Measurements from ENCODE around the gene XRCC6. TPM values are rescaled to one million over a fixed set of nuclear protein-coding genes. Genes with fewer than 3 reads are reported as not detected.
"Not testable (repeated sequence)": the region's sequence is repeated elsewhere in the genome, so short reads cannot be mapped to it uniquely, and the experiment has no call there.

Gene XRCC6
- polyA plus RNA-seq, 4 donors = 138 to 248 (median 166) TPM

GRCh38 chr22:41683052-41683451 lies 62.0 kb downstream of the XRCC6 start:
- peak overlapping the region in 2 of 3 donors; percentile 59 to 88 for H3K27ac ChIP-seq (ENCODE audit: low read depth in 1 of 3, low read length in 2 of 3)
- 86 to 95% (median 91%) methylated on average over 9 of the region's 9 CpGs for WGBS, 3 donors
- peak overlapping the region in 1 of 3 donors; percentile 55 for H3K4me3 ChIP-seq (ENCODE audit: low read depth in 1 of 3, low read length in 3 of 3)

DNA sequence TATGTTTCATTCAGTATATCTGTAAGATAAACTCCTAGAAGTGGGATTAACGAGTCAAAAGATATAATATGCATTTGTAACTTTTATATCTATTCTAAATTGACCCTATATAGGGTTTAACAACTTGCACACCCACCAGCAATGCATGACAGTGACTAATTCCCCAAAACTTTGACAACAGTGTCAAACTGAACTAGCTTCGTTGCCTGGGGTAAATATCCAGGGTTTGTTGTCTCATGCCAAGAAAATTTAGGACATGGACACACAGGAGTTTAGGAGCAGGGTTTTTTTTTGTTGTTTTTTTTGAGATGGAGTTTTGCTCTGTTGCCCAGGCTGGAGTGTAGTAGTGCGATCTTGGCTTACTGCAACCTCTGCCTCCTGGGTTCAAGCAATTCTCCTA lies 62.5 kb downstream of the XRCC6 start:
- H3K27ac ChIP-seq (ENCODE audit: low read depth in 1 of 3, low read length in 2 of 3) = no peak overlapping the region
- H3K4me3 ChIP-seq (ENCODE audit: low read depth in 1 of 3, low read length in 3 of 3) = no peak overlapping the region
- H3K27me3 ChIP-seq (ENCODE audit: control insufficient read depth in 3 of 3, insufficient read depth in 3 of 3, low read length in 3 of 3) = no peaks in the 10 kb centered on the region
- H3K9me3 ChIP-seq (ENCODE audit: control insufficient read depth in 2 of 2, insufficient read depth in 1 of 2, low read depth in 1 of 2, low read length in 1 of 2) = no peaks in the 10 kb centered on the region
- WGBS, 3 donors = 74 to 82% (median 80%) methylated on average over 3 of the region's 3 CpGs
- peaks cover 2 to 18% (median 6%) of the 10 kb centered on the region in 3 donors for H3K36me3 ChIP-seq (ENCODE audit: control insufficient read depth in 3 of 3, insufficient read depth in 2 of 3, low read depth in 1 of 3, low read length in 3 of 3)
- no peak for FAIRE-seq
- H3K4me1 ChIP-seq (ENCODE audit: control insufficient read depth in 3 of 3, insufficient read depth in 2 of 3, low read depth in 1 of 3, low read length in 2 of 3) = peaks cover 0 to 4% (median 4%) of the 10 kb centered on the region in 3 donors
- no peak for DNase-seq

More at GRCh38 chr22:41683052-41683451, 62.0 kb downstream of the XRCC6 start:
- Histone ChIP-seq H3K27me3 (ENCODE audit: control insufficient read depth in 3 of 3, insufficient read depth in 3 of 3, low read length in 3 of 3) (no peaks in the 10 kb centered on the region), H3K36me3 (ENCODE audit: control insufficient read depth in 3 of 3, insufficient read depth in 2 of 3, low read depth in 1 of 3, low read length in 3 of 3) (peaks cover 6 to 21% (median 7%) of the 10 kb centered on the region in 3 donors), H3K9me3 (ENCODE audit: control insufficient read depth in 2 of 2, insufficient read depth in 1 of 2, low read depth in 1 of 2, low read length in 1 of 2) (no peaks in the 10 kb centered on the region), H3K4me1 (ENCODE audit: control insufficient read depth in 3 of 3, insufficient read depth in 2 of 3, low read depth in 1 of 3, low read length in 2 of 3) (peaks cover 0 to 4% (median 4%) of the 10 kb centered on the region in 3 donors)
- FAIRE-seq (no peak), DNase-seq (no peak)

- Histone ChIP-seq H3K4me3 (ENCODE audit: low read depth in 1 of 3, low read length in 3 of 3) (no peak overlapping the region), H3K36me3 (ENCODE audit: control insufficient read depth in 3 of 3, insufficient read depth in 2 of 3, low read depth in 1 of 3, low read length in 3 of 3) (peaks cover 0 to 12% (median 6%) of the 10 kb centered on the region in 3 donors), H3K27ac (ENCODE audit: low read depth in 1 of 3, low read length in 2 of 3) (no peak overlapping the region), H3K27me3 (ENCODE audit: control insufficient read depth in 3 of 3, insufficient read depth in 3 of 3, low read length in 3 of 3) (no peaks in the 10 kb centered on the region), H3K9me3 (ENCODE audit: control insufficient read depth in 2 of 2, insufficient read depth in 1 of 2, low read depth in 1 of 2, low read length in 1 of 2) (no peaks in the 10 kb centered on the region), H3K4me1 (ENCODE audit: control insufficient read depth in 3 of 3, insufficient read depth in 2 of 3, low read depth in 1 of 3, low read length in 2 of 3) (peaks cover 0 to 4% (median 4%) of the 10 kb centered on the region in 3 donors)
- WGBS, 3 donors = 83 to 95% (median 86%) methylated on average over 4 of the region's 4 CpGs
- FAIRE-seq (no peak), DNase-seq (no peak)
These were observed 63.1 kb downstream of the XRCC6 start for GRCh38 chr22:41684194-41684593.

DNA sequence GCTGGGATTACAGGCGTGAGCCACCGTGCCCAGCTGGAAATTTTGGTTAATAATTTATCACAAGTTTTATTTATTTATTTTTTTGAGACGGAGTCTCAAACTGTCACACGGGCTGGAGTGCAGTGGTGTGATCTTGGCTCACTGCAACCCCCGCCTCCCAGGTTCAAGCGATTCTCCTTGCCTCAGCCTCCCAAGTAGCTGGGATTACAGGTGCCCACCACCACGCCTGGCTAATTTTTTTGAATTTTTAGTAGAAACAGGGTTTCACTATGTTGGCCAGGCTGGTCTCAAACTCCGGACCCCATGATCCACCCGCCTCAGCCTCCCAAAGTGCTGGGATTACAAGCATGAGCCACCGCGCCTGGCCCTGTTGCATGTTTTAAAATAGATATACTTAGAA lies 65.8 kb downstream of the XRCC6 start:
- H3K27ac ChIP-seq (ENCODE audit: low read depth in 1 of 3, low read length in 2 of 3); DNase-seq; H3K4me3 ChIP-seq (ENCODE audit: low read depth in 1 of 3, low read length in 3 of 3); H3K4me1 ChIP-seq (ENCODE audit: control insufficient read depth in 3 of 3, insufficient read depth in 2 of 3, low read depth in 1 of 3, low read length in 2 of 3); H3K27me3 ChIP-seq (ENCODE audit: control insufficient read depth in 3 of 3, insufficient read depth in 3 of 3, low read length in 3 of 3); FAIRE-seq; H3K36me3 ChIP-seq (ENCODE audit: control insufficient read depth in 3 of 3, insufficient read depth in 2 of 3, low read depth in 1 of 3, low read length in 3 of 3); H3K9me3 ChIP-seq (ENCODE audit: control insufficient read depth in 2 of 2, insufficient read depth in 1 of 2, low read depth in 1 of 2, low read length in 1 of 2): not testable (repeated sequence)
- WGBS, 3 donors = 67 to 83% (median 70%) methylated on average over 11 of the region's 11 CpGs

DNA sequence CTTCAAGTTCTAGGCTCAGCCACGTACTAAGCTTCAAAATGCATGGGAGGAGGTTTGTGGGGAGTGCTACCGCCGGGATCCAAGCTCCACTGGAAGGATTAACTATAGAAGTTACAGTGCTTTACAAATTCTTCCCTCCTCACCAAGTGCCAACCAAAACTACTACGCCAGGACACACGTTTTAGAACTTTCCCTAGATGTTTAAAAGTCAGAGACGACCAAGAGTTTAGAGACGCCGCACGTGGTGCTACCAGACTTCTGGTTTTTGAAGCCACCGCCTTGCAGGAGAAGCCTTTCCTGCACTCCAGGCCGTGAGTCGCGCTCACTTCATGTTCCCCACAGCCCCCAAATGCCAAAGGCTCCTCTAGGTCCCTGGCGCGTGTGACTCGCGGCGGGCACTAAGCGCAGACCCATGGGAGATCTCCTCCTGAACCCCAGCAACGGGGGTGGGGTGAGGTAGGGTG lies 66.8 kb downstream of the XRCC6 start:
- no peak for FAIRE-seq

GRCh38 chr22:41688365-41689211 lies 67.5 kb downstream of the XRCC6 start, which contains the start of gene SNU13:
Gene SNU13 (minus strand): TSS chr22:41688867. CDS start chr22:41688796, 71 bp downstream.
- peaks cover 0 to 10% (median 2%) of the 10 kb centered on the region in 3 donors for H3K36me3 ChIP-seq (ENCODE audit: control insufficient read depth in 3 of 3, insufficient read depth in 2 of 3, low read depth in 1 of 3, low read length in 3 of 3)

More for the DNA sequence above, 66.8 kb downstream of the XRCC6 start:
- H3K9me3 ChIP-seq (ENCODE audit: control insufficient read depth in 2 of 2, insufficient read depth in 1 of 2, low read depth in 1 of 2, low read length in 1 of 2) = no peaks in the 10 kb centered on the region
- H3K27me3 ChIP-seq (ENCODE audit: control insufficient read depth in 3 of 3, insufficient read depth in 3 of 3, low read length in 3 of 3) = no peaks in the 10 kb centered on the region
- H3K36me3 ChIP-seq (ENCODE audit: control insufficient read depth in 3 of 3, insufficient read depth in 2 of 3, low read depth in 1 of 3, low read length in 3 of 3) = peaks cover 0 to 6% (median 0%) of the 10 kb centered on the region in 3 donors
- H3K4me1 ChIP-seq (ENCODE audit: control insufficient read depth in 3 of 3, insufficient read depth in 2 of 3, low read depth in 1 of 3, low read length in 2 of 3) = peaks cover 0 to 4% (median 2%) of the 10 kb centered on the region in 3 donors
- DNase-seq = peak; percentile 35 to 63
- peak overlapping the region in 2 of 3 donors; percentile 98 for H3K27ac ChIP-seq (ENCODE audit: low read depth in 1 of 3, low read length in 2 of 3)
- H3K4me3 ChIP-seq (ENCODE audit: low read depth in 1 of 3, low read length in 3 of 3) = peak overlapping the region; percentile 73 to 97 (median 82)
- 0 to 1% (median 0%) methylated on average over 20 of the region's 20 CpGs for WGBS, 3 donors

DNA sequence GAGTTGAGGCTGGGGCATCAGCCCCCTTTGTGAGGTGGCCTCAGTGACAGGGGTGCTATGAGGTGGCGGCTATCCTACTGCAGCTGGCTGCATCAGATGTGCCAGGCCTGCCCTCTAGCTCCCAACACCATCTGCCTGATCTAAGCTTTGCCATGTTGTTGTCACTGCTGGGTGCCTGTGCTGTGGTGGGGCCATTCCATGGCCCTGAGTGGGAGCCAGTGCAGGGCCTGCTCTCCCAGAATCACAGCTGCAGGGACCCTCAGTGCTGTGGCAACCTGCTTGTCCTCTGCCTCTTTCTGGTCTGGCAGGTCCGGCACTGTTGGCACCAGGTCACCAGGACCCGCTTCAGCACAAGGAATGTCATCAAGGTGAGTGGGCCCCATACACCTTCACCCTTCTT lies 69.4 kb downstream of the XRCC6 start:
- Histone ChIP-seq H3K4me3 (ENCODE audit: low read depth in 1 of 3, low read length in 3 of 3) (no peak overlapping the region), H3K27me3 (ENCODE audit: control insufficient read depth in 3 of 3, insufficient read depth in 3 of 3, low read length in 3 of 3) (no peaks in the 10 kb centered on the region), H3K27ac (ENCODE audit: low read depth in 1 of 3, low read length in 2 of 3) (no peak overlapping the region), H3K4me1 (ENCODE audit: control insufficient read depth in 3 of 3, insufficient read depth in 2 of 3, low read depth in 1 of 3, low read length in 2 of 3) (peaks cover 0 to 4% (median 0%) of the 10 kb centered on the region in 3 donors), H3K9me3 (ENCODE audit: control insufficient read depth in 2 of 2, insufficient read depth in 1 of 2, low read depth in 1 of 2, low read length in 1 of 2) (no peaks in the 10 kb centered on the region), H3K36me3 (ENCODE audit: control insufficient read depth in 3 of 3, insufficient read depth in 2 of 3, low read depth in 1 of 3, low read length in 3 of 3) (peaks cover 0 to 14% (median 5%) of the 10 kb centered on the region in 3 donors)
- DNase-seq = no peak
- 88 to 97% (median 94%) methylated on average over 3 of the region's 3 CpGs for WGBS, 3 donors
- FAIRE-seq = no peak

More at GRCh38 chr22:41688365-41689211, 67.5 kb downstream of the XRCC6 start, which contains the start of gene SNU13:
- WGBS, 3 donors = 0 to 1% (median 0%) methylated on average over 62 of the region's 62 CpGs
- FAIRE-seq = no peak
- Histone ChIP-seq H3K9me3 (ENCODE audit: control insufficient read depth in 2 of 2, insufficient read depth in 1 of 2, low read depth in 1 of 2, low read length in 1 of 2) (no peaks in the 10 kb centered on the region), H3K4me3 (ENCODE audit: low read depth in 1 of 3, low read length in 3 of 3) (peak within 1 kb of the TSS; percentile 73 to 97 (median 82)), H3K27me3 (ENCODE audit: control insufficient read depth in 3 of 3, insufficient read depth in 3 of 3, low read length in 3 of 3) (no peaks in the 10 kb centered on the region), H3K27ac (ENCODE audit: low read depth in 1 of 3, low read length in 2 of 3) (peak within 1 kb of the TSS; percentile 95 to 98 (median 98)), H3K4me1 (ENCODE audit: control insufficient read depth in 3 of 3, insufficient read depth in 2 of 3, low read depth in 1 of 3, low read length in 2 of 3) (peaks cover 0 to 4% (median 0%) of the 10 kb centered on the region in 3 donors)
- DNase-seq = peak; percentile 95 to 96

- Histone ChIP-seq H3K4me1 (ENCODE audit: control insufficient read depth in 3 of 3, insufficient read depth in 2 of 3, low read depth in 1 of 3, low read length in 2 of 3) (peaks cover 0 to 20% (median 2%) of the 10 kb centered on the region in 3 donors), H3K27ac (ENCODE audit: low read depth in 1 of 3, low read length in 2 of 3) (no peak overlapping the region), H3K4me3 (ENCODE audit: low read depth in 1 of 3, low read length in 3 of 3) (no peak overlapping the region), H3K9me3 (ENCODE audit: control insufficient read depth in 2 of 2, insufficient read depth in 1 of 2, low read depth in 1 of 2, low read length in 1 of 2) (peaks cover 0 to 4% of the 10 kb centered on the region in 2 donors), H3K27me3 (ENCODE audit: control insufficient read depth in 3 of 3, insufficient read depth in 3 of 3, low read length in 3 of 3) (peaks cover 0 to 6% (median 0%) of the 10 kb centered on the region in 3 donors), H3K36me3 (ENCODE audit: control insufficient read depth in 3 of 3, insufficient read depth in 2 of 3, low read depth in 1 of 3, low read length in 3 of 3) (peaks cover 0 to 14% (median 5%) of the 10 kb centered on the region in 3 donors)
- 72 to 89% (median 88%) methylated on average over 2 of the region's 2 CpGs for WGBS, 3 donors
- no peak for FAIRE-seq
- DNase-seq = no peak
These were observed 74.1 kb downstream of the XRCC6 start for GRCh38 chr22:41695211-41695610.

Data from small intestine (tissue), 7 donors.